Stimulated activated CD4-positive, alpha-beta T cell treated with anti-CD3 and anti-CD28 coated beads, TNF-alpha, amount 100 ng/mL, for 4 hours (primary cell): ENCODE results near the gene MIA3.
"Not testable (repeated sequence)": the region's sequence is repeated elsewhere in the genome, so short reads cannot be mapped to it uniquely, and the experiment has no call there.

Source experiments
- DNase-seq, 3 experiments: peaks; one replicate each; pipeline ENCODE4 v3.0.0-alpha.2; 2020; ENCODE audit warnings: low read depth in 3 of 3

The MIA3 gene, protein sequence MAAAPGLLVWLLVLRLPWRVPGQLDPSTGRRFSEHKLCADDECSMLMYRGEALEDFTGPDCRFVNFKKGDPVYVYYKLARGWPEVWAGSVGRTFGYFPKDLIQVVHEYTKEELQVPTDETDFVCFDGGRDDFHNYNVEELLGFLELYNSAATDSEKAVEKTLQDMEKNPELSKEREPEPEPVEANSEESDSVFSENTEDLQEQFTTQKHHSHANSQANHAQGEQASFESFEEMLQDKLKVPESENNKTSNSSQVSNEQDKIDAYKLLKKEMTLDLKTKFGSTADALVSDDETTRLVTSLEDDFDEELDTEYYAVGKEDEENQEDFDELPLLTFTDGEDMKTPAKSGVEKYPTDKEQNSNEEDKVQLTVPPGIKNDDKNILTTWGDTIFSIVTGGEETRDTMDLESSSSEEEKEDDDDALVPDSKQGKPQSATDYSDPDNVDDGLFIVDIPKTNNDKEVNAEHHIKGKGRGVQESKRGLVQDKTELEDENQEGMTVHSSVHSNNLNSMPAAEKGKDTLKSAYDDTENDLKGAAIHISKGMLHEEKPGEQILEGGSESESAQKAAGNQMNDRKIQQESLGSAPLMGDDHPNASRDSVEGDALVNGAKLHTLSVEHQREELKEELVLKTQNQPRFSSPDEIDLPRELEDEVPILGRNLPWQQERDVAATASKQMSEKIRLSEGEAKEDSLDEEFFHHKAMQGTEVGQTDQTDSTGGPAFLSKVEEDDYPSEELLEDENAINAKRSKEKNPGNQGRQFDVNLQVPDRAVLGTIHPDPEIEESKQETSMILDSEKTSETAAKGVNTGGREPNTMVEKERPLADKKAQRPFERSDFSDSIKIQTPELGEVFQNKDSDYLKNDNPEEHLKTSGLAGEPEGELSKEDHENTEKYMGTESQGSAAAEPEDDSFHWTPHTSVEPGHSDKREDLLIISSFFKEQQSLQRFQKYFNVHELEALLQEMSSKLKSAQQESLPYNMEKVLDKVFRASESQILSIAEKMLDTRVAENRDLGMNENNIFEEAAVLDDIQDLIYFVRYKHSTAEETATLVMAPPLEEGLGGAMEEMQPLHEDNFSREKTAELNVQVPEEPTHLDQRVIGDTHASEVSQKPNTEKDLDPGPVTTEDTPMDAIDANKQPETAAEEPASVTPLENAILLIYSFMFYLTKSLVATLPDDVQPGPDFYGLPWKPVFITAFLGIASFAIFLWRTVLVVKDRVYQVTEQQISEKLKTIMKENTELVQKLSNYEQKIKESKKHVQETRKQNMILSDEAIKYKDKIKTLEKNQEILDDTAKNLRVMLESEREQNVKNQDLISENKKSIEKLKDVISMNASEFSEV (N-terminal part only)

DNA sequence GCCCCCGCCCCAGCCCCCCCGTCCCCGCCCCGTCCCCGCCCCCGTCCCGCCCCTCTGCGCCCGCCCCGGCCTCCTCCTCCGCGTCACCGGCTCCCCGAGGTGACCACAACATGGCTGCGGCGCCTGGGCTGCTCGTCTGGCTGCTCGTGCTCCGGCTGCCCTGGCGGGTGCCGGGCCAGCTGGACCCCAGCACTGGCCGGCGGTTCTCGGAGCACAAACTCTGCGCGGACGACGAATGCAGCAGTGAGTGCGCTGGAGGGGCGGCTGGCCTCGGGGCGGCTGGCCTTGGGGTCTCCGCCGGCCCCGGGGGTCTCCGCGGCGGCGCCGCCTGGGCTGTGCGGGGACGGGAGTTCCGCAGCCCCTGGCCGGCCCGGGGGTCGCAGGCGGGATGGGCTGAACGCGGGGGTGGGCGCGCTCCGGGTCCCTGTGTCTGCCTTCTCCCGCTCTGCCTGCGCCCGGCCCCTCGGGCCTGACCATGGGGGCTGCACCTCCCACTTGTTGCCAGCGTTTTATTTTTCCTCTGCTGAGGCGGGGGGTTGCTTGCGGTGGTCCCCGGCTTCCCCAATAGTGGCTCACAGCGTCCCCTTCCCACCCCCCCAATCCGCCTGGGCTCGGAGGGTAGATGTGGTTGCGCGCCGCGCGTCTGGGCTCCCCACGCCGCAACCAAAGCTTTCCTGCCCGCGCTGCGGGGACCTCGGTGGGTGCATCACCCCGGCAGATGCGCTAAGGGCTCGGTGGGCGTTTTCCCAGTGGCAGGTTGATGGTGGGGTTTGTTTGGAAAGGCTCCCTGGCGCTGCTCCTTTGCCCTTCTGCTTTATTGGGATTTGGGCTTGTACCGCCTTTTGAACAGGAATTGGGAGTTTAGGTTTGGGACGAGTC is at the start of gene MIA3:
MIA3 (plus strand) TSS at position 97 of the 879 bp plus-strand sequence; CDS start at position 111, 14 bp downstream.
- peak in 2 of 3 experiments; percentile 21 to 64 for DNase-seq

DNA sequence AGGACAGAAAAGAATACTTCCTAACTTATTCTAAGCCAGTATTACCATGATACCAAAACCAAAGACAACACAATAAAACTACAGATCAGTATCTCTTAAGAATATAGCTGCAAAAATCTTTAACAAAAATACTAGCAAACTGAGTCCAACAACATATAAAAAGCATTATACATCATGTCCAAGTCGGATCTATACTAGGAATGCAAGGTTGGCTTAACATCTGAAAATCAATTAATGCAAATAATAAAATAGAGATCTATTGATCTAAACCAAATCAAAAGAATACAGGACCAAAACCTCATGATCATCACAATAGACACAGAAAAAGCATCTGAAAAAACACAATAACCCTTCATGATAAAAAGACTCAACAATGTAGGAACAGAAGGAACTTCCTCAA is 47.1 kb upstream of the MIA3 start:
- no peak for DNase-seq

DNA sequence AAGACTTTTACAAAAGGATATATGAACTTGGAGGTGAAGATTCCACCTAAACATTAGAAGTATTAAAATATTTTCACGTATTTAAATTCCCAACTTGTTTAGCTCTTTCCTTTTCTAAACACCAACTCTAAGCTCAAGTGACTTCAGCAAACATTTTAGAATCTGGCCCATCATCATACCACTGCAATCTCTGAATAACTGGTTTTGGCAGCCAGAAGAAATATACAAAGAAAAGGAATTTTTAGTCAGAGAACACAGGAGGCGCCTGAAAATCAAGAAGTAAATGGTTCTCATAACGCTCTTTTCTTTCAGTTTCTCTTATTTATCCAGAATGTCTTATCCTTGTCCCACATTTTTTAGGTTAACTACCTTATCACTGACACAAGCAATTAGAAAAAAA is 38.6 kb upstream of the MIA3 start:
- DNase-seq: no peak

DNA sequence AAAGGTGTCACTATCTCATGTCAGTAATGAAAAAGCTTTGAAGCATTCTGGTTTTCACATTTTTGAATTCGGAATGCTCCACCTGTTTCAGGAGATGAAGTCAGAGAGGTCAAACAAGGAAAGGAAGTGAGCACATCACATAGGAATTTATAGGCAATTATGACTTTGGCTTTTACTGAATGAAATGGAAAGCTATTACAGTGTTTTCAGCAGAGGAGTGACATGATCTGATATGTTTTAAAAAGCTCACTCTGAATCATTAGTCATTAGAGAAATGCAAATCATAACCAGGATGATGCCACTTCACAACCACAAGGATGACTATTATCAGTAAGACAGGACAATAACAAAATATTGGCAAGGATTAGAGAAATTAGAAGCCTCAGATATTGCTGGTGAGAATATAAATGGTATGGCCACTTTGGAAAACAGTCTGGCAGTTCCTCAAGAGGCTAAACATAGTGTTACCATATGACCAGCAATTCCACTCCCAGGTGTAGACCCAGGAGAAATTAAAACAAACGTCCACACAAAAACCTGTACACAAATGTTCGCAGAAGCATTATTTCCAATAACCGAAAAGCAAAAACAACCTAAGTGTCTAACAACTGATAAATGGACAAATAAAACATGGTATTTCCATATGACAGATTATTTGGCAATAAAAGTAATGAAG is 35.7 kb upstream of the MIA3 start:
- no peak for DNase-seq

DNA sequence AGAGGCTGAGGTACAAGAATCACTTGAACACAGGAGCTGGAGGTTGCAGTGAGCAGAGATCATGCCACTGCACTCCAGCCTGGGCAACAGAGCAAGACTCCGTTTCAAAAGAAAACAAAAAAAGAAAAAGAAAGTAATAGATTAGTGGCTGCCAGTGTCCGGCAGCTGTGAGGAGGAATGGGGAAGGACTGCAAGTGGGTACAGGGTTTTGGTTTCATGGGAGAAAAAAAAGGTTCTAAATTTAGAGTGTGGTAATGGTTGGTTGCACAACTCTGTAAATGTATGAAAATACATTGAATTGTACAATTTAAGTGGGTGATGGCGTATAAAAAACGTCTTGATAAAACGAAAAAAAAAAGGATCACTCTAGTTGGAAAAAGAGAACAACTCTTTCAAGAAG is 34.8 kb upstream of the MIA3 start:
- no peak for DNase-seq

DNA sequence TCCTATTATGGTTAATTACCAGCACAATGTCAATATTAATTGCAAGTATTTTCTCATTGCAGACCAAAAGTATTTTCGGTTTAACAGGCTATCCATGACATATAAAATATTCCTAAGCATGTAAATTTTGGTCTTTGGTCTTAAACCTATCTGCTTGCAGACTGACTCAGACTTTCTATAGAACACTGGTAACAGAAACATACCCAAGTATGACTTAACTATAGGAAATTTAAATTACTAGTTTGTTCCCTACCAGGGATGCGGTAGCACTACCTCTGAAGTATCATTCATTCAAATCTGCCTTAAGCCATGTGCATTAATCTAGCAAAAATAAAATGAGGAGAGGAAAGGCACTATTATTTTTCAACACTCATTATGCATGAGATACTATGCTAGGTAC is 31.1 kb upstream of the MIA3 start:
- no peak for DNase-seq

DNA sequence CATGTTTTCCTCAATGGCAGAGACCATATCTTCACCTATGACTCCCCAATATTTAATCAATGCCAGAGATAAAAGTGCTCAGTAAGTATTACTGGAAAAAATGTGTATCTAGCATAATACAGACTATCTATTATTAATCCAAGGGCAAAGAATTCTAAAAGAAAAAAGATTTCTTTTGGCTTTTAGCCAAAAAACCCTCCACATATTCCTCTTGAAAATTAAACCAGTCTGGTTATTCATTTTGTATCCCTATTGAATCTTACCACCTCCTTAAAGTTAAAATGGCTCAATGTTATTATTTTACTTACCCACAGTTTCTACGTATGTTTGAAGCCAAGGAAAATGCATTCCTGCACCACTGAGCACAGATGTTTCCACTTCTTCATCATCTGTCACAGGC is 29.8 kb upstream of the MIA3 start:
- no peak for DNase-seq

DNA sequence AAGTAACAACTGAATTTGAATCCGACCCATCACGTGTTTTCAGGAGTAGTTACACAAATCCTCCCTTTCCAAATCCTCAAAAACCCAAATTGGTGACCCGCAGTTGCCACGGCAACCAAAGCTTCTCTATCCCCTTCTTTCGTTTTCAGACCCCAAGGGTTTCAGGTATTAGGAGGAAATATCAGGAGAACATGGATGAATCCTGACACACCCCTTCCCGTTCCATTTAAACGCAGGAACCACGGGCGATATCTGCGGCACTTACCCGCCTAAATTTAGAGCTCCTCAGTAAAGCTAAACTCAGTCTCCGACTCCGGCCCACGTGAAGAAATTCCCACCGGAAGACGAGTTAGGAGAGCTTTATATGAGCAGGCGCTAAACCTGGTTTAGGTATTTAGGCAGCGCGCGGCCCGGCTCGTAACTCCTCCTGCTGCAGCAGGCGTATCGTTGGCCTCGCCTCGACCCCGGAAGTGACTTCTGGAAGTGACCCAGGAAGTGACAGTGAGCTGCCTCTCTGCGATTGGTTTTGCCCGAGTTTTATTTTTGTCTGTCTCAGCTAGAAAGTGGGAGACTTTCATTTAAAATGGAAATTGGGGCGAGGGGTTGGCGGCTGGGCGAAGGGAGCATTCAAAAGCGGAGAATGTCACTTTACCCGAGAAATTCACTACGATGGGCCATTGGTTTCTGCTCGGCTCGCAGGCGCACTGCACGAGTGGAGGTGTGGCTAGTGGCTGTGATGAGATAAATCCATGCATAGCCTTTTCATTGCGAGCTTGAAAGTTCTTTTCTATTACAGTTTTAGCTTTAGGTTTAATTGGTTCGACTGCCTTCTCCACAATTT is 28.2 kb upstream of the MIA3 start, which contains the start of gene TAF1A:
TAF1A (minus strand) TSS at position 472 of the 841 bp plus-strand sequence.
- DNase-seq: peak; percentile 58 to 72 (median 70)

DNA sequence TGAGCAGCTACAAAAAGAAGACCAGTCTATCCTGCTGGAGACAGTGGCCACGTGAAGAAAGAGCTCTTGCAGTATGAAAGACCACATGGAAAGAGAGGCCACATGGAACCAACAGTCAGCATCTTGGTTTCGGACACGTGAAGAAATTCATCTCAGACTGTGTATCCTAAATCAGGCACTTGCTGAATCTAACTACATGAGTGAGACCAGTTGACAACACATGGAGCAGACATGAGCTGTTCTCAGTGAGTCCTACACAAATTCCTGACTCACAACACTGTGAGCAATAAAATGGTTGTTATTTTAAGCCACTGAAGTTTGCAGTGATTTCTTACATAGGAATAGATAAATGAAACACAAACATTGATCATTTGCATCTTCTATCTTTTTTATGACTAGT is 25.7 kb upstream of the MIA3 start:
- DNase-seq: no peak

- no peak for DNase-seq
Observed at GRCh38 chr1:222594789-222595188, 23.1 kb upstream of the MIA3 start.

DNA sequence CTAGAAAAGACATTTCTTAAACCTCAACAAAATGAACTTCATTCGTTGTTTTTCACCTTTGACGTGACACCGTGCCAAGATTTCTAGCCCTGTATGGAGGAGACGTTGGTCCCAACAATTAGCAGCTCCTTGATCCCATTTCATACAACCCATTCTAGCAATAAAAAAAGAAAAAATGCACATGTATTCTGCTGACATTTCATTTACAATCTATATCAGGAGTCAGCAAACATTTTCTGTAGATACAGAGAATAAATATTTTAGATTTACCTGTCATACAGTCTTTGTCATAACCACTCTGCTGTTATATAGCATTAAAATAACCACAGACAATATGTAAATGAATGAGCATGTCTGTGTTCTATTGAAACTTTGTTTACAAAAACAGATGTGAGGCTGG is 21.2 kb upstream of the MIA3 start:
- DNase-seq: no peak

DNA sequence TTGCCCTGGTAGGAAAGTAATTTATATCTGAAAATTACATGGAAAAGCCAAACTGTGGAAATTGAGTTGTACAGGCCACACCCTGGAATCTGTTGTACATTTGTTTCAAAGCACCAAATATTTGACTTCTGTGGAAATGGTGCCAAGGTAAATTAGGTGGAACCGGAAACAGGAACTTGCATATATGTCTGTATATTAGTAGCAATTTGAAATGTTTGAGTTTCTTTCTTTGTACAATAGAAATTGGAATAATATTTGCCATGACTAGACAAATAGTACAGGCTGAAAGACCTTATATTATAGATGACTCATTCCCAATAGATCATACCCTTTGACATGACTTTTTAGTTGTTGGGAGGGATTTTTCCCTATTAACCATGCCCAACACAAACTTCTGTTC is 17.6 kb upstream of the MIA3 start:
- no peak for DNase-seq

DNA sequence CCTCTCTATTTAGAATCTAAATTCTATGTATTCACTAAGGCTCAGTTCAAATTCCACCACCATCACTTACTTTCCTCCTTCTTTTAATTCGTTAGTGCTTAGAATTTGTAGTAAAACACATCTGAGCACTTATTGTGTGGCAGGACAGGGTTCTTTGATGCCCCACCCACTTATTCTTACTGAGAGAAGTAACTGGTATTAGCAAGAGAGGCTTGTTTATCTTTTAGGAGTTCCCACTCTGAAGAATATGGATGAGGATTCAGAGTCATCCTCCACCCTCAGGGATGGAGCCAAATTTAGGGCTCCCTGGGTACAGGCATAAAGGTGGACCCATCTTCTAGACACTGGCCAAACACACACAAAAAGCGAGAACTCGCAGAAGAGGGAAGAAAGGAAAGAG is 16.6 kb upstream of the MIA3 start:
- no peak for DNase-seq

DNA sequence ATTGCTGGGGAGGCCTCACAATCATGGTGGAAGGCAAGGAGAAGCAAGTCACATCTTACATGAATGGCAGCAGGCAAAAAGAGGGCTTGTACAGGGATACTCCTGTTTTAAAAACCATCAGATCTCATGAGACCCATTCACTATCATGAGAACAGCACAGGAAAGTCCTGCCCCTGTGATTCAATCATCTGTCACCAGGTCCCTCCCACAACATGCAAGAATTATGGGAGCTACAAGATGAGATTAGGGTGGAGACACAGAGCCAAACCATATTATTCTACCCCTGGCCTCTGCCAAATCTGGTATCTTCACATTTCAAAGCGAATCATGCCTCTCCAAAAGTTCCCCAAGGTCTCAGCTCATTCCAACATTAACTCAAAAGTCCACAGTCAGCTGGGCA is 11.1 kb upstream of the MIA3 start:
- no peak for DNase-seq

DNA sequence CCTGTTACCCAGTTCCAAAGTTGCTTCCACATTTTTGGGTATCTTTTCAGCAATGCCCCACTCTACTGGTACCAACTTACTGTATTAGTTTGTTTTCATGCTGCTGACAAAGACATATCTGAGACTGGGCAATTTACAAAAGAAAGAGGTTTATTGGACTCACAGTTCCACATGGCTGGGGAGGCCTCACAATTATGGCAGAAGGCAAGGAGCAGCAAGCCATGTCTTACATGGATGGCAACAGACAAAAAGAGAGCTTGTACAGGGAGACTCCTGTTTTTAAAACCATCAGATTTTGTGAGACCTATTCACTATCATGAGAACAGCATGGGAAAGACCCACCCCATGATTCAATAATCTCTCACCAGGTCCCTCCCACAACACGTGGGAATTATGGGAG is 8.8 kb upstream of the MIA3 start:
- not testable (repeated sequence) for DNase-seq

DNA sequence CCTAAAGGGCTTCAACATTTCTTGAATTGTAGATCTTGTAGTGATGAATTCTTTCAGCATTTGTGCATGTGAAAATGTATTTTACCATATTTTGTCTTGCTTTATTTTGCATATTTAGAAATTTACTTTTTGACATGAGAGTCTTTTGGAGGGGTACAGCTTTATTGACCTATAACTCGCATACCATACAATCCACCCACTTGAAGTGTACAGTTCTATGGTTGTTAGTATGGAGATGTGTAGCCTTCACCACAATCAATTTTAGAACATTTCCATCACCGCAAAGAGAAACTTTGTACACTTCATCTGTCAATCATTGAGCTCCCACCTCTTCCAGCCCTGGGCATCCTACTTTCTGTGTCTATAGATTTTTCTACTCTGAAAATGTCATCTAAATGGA is 7.2 kb upstream of the MIA3 start:
- DNase-seq: no peak

DNA sequence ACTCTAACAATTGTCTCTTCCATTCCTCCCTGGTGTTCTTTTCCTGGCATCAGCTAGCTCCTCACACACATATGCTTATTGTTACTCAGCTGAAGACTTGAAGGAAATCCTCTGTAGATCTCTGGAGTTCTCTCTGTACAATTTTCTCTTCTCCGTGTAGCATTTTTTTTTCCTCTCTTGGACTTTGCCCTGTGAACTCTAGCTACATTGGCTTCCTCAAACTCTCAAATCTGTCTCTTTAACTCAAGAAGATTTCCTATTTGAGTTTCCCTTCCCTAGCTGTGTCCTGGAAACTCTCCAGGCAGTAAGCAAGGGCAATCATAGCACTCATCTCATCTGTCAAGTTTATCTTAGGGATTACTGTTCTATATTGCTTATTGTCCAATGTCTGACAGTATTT is 4.3 kb upstream of the MIA3 start:
- no peak for DNase-seq

GRCh38 chr1:222616525-222616924 is 1.4 kb upstream of the MIA3 start:
- DNase-seq: no peak

DNA sequence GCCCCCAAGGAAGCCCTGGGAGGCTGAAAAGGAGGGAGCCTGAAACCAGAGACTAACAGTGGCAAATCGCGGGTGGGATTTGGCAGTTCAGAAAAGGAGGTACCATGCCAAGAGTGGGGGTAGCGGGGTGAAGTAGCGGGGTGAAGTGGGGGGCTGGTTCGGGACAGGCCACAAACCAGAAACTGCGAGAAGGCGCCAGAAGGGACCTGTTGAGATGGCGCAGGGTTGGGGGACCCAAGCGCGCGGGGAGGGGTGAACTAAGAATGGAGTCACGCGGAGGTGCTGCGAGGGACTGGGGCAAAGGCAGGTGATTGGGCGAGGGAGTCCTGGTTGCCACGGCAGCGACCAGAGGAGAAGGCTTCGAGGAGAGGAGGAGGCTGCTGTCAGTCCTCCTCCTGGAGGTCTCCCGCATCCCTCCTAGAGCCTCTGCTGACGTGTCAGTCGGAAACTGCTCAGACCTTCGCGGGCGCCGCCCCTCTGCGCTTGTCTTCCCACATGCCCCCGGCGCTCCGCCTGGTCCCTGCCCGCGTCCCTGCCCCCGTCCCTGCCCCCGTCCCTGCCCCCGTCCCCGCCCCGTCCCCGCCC is 438 bp upstream of the MIA3 start:
- peak; percentile 79 to 86 (median 79) for DNase-seq
